Measurements from ENCODE around the gene GTF2H4. TPM values are rescaled to one million over a fixed set of nuclear protein-coding genes. Genes with fewer than 3 reads are reported as not detected.
"Not testable (repeated sequence)": the region's sequence is repeated elsewhere in the genome, so short reads cannot be mapped to it uniquely, and the experiment has no call there.

The GTF2H4 gene
- total and polyA plus RNA-seq, 3 experiments from 2014 or later: 7.5 to 55.3 (median 48.2) TPM

- H3K27ac ChIP-seq (ENCODE audit: low read depth, low read length); H3K4me3 Mint-ChIP-seq; H3K9me3 Mint-ChIP-seq; POLR2A ChIA-PET; H3K4me3 ChIP-seq (ENCODE audit: low read length); H3K9me3 ChIP-seq (ENCODE audit: low read length); H3K4me1 Mint-ChIP-seq; DNase-seq; H3K27ac Mint-ChIP-seq; H3K36me3 ChIP-seq (ENCODE audit: insufficient read depth, low read length); H3K27me3 ChIP-seq (ENCODE audit: insufficient read depth, low read length, poor library complexity, severe bottlenecking); H3K4me1 ChIP-seq (ENCODE audit: insufficient read depth, low read length); H3K27me3 Mint-ChIP-seq: not testable (repeated sequence)
- peaks cover 0 to 18% (median 0%) of the 10 kb centered on the region in 3 donors for H3K36me3 Mint-ChIP-seq
- CTCF ChIA-PET: interaction anchor here (0.7 kb wide), 1 partner anchor 56 kb away, joined by 3 read pairs; no protein-coding TSS in a partner anchor
These were observed 5.8 kb upstream of the GTF2H4 start for GRCh38 chr6:30902196-30902595.

GRCh38 chr6:30902709-30903108 lies 5.3 kb upstream of the GTF2H4 start:
- POLR2A ChIA-PET: no interaction called here
- H3K27me3 Mint-ChIP-seq: no peaks in the 10 kb centered on the region

GRCh38 chr6:30903236-30903635 lies 4.8 kb upstream of the GTF2H4 start:
- peaks cover 9 to 11% (median 10%) of the 10 kb centered on the region in 3 donors for H3K4me1 Mint-ChIP-seq
- Histone ChIP-seq H3K4me3 (ENCODE audit: low read length) (no peak overlapping the region), H3K9me3 (ENCODE audit: low read length) (no peaks in the 10 kb centered on the region), H3K4me1 (ENCODE audit: insufficient read depth, low read length) (peaks cover under 1% of the 10 kb centered on the region), H3K36me3 (ENCODE audit: insufficient read depth, low read length) (no peaks in the 10 kb centered on the region), H3K27ac (ENCODE audit: low read depth, low read length) (no peak overlapping the region), H3K27me3 (ENCODE audit: insufficient read depth, low read length, poor library complexity, severe bottlenecking) (no peaks in the 10 kb centered on the region)
- H3K9me3 Mint-ChIP-seq: no peaks in the 10 kb centered on the region
- H3K4me3 Mint-ChIP-seq: no peak overlapping the region
- no peaks in the 10 kb centered on the region for H3K27me3 Mint-ChIP-seq
- CTCF ChIA-PET: no interaction called here
- POLR2A ChIA-PET: interaction anchor here (0.7 kb wide), 1 partner anchor 9 kb away, joined by 3 read pairs; no protein-coding TSS in a partner anchor
- no peak overlapping the region for H3K27ac Mint-ChIP-seq
- no peak for DNase-seq
- peaks cover 0 to 18% (median 0%) of the 10 kb centered on the region in 3 donors for H3K36me3 Mint-ChIP-seq

More at GRCh38 chr6:30902709-30903108, 5.3 kb upstream of the GTF2H4 start:
- no peaks in the 10 kb centered on the region for H3K9me3 ChIP-seq (ENCODE audit: low read length)
- CTCF ChIA-PET: no interaction called here
- Mint-ChIP-seq H3K4me3 (no peak overlapping the region), H3K4me1 (peaks cover 4 to 6% (median 5%) of the 10 kb centered on the region in 3 donors), H3K36me3 (peaks cover 0 to 18% (median 0%) of the 10 kb centered on the region in 3 donors), H3K9me3 (no peaks in the 10 kb centered on the region), H3K27ac (peak overlapping the region in 1 of 8 donors; percentile 48)
- H3K36me3 ChIP-seq (ENCODE audit: insufficient read depth, low read length): no peaks in the 10 kb centered on the region
- H3K27me3 ChIP-seq (ENCODE audit: insufficient read depth, low read length, poor library complexity, severe bottlenecking): no peaks in the 10 kb centered on the region
- DNase-seq: no peak
- H3K27ac ChIP-seq (ENCODE audit: low read depth, low read length): no peak overlapping the region
- no peaks in the 10 kb centered on the region for H3K4me1 ChIP-seq (ENCODE audit: insufficient read depth, low read length)
- no peak overlapping the region for H3K4me3 ChIP-seq (ENCODE audit: low read length)

DNA sequence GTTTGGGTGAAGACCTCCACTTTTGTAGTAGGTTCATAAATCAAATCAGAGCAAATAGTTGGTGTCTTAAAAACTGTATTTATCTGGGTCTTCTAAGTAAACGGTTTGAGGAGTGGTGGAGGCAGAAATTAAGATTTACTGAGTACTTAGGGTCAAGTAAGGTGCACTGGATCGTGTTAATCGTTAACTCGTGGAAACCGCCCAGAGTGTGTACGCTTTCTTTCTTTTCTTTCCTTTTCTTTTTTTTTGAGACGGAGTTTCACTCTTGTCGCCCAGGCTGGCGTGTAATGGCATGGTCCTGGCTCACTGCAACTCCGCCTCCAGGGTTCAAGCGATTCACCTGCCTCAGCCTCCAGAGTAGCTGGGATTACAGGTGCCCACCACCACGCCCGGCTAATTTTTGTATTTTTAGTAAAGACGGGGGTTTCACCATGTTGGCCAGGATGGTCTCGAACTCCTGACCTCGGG lies 683 bp upstream of the GTF2H4 start:
- H3K4me1 Mint-ChIP-seq: peaks cover 20 to 22% (median 22%) of the 10 kb centered on the region in 3 donors
- not testable (repeated sequence) for H3K27me3 ChIP-seq (ENCODE audit: insufficient read depth, low read length, poor library complexity, severe bottlenecking); DNase-seq; H3K9me3 Mint-ChIP-seq; H3K9me3 ChIP-seq (ENCODE audit: low read length); H3K36me3 ChIP-seq (ENCODE audit: insufficient read depth, low read length); H3K27ac ChIP-seq (ENCODE audit: low read depth, low read length); H3K27me3 Mint-ChIP-seq
- H3K27ac Mint-ChIP-seq: peak overlapping the region in 2 of 8 donors; percentile 60 to 94
- ChIA-PET POLR2A (interaction anchor here (1.0 kb wide), 1 partner anchor 48 kb away, joined by 10 read pairs; no protein-coding TSS in a partner anchor), CTCF (interaction anchor here (0.7 to 1.6 kb wide), 6 partner anchors 16 to 180 kb away, joined by 3 to 5 read pairs (median 3); no protein-coding TSS in a partner anchor)
- H3K4me3 Mint-ChIP-seq: peak overlapping the region; percentile 97 to 100 (median 99)
- Histone ChIP-seq H3K4me1 (ENCODE audit: insufficient read depth, low read length) (peaks cover 11% of the 10 kb centered on the region), H3K4me3 (ENCODE audit: low read length) (peak overlapping the region; percentile 99)
- peaks cover 4 to 31% (median 4%) of the 10 kb centered on the region in 3 donors for H3K36me3 Mint-ChIP-seq

GRCh38 chr6:30908700-30909099 lies 693 bp downstream of the GTF2H4 start:
- CTCF ChIA-PET: interaction anchor here (0.5 kb wide), 1 partner anchor 235 kb away, joined by 3 read pairs; no protein-coding TSS in a partner anchor
- H3K9me3 Mint-ChIP-seq: no peaks in the 10 kb centered on the region
- H3K4me1 Mint-ChIP-seq: peaks cover 26 to 35% (median 27%) of the 10 kb centered on the region in 3 donors
- H3K4me3 Mint-ChIP-seq: peak overlapping the region; percentile 97 to 100 (median 99)
- peaks cover 11% of the 10 kb centered on the region for H3K4me1 ChIP-seq (ENCODE audit: insufficient read depth, low read length)
- peak overlapping the region; percentile 99 for H3K4me3 ChIP-seq (ENCODE audit: low read length)
- H3K36me3 Mint-ChIP-seq: peaks cover 4 to 42% (median 4%) of the 10 kb centered on the region in 3 donors
- peak overlapping the region in 6 of 8 donors; percentile 40 to 94 (median 90) for H3K27ac Mint-ChIP-seq
- DNase-seq: no peak
- H3K27me3 Mint-ChIP-seq: no peaks in the 10 kb centered on the region
- POLR2A ChIA-PET: no interaction called here
- peak overlapping the region; percentile 66 for H3K27ac ChIP-seq (ENCODE audit: low read depth, low read length)
- H3K36me3 ChIP-seq (ENCODE audit: insufficient read depth, low read length): peaks cover 10% of the 10 kb centered on the region
- no peaks in the 10 kb centered on the region for H3K27me3 ChIP-seq (ENCODE audit: insufficient read depth, low read length, poor library complexity, severe bottlenecking)
- H3K9me3 ChIP-seq (ENCODE audit: low read length): no peaks in the 10 kb centered on the region

DNA sequence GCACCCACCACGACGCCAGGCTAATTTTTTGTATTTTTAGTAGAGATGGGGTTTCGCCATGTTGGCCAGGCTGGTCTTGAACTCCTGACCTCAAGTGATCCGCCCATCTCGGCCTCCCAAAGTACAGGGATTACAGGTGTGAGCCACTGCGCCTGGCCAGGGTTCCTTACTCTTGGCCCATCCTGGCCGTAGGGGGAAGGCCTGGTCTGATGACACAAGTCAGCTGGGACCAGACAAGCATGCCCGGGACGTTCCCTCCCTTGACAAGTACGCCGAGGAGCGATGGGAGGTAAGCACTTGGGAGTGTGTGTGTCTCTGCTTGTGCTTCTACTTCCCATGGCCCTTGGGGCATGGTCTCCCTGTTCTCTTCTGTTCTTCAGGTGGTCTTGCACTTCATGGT lies 2.5 kb downstream of the GTF2H4 start:
- H3K4me3 ChIP-seq (ENCODE audit: low read length); DNase-seq; H3K9me3 Mint-ChIP-seq; H3K27me3 Mint-ChIP-seq; H3K27me3 ChIP-seq (ENCODE audit: insufficient read depth, low read length, poor library complexity, severe bottlenecking); H3K27ac Mint-ChIP-seq; POLR2A ChIA-PET; H3K36me3 ChIP-seq (ENCODE audit: insufficient read depth, low read length); H3K27ac ChIP-seq (ENCODE audit: low read depth, low read length); H3K9me3 ChIP-seq (ENCODE audit: low read length): not testable (repeated sequence)
- H3K4me3 Mint-ChIP-seq: peak overlapping the region in 2 of 7 donors; percentile 51 to 97
- H3K4me1 Mint-ChIP-seq: peaks cover 35 to 51% (median 42%) of the 10 kb centered on the region in 3 donors
- CTCF ChIA-PET: interaction anchor here (1.4 kb wide), 1 partner anchor 8 kb away, joined by 3 read pairs; no protein-coding TSS in a partner anchor
- peaks cover 22% of the 10 kb centered on the region for H3K4me1 ChIP-seq (ENCODE audit: insufficient read depth, low read length)
- H3K36me3 Mint-ChIP-seq: peaks cover 4 to 44% (median 4%) of the 10 kb centered on the region in 3 donors

- H3K27me3 Mint-ChIP-seq: peaks cover 0 to 3% of the 10 kb centered on the region in 2 donors
- peaks cover 4 to 65% (median 4%) of the 10 kb centered on the region in 3 donors for H3K36me3 Mint-ChIP-seq
- peak overlapping the region; percentile 82 to 97 (median 93) for H3K4me3 Mint-ChIP-seq
- Histone ChIP-seq H3K9me3 (ENCODE audit: low read length) (no peaks in the 10 kb centered on the region), H3K36me3 (ENCODE audit: insufficient read depth, low read length) (peaks cover 22% of the 10 kb centered on the region), H3K27me3 (ENCODE audit: insufficient read depth, low read length, poor library complexity, severe bottlenecking) (no peaks in the 10 kb centered on the region), H3K27ac (ENCODE audit: low read depth, low read length) (no peak overlapping the region), H3K4me3 (ENCODE audit: low read length) (peak overlapping the region; percentile 94), H3K4me1 (ENCODE audit: insufficient read depth, low read length) (peaks cover 22% of the 10 kb centered on the region)
- ChIA-PET CTCF (interaction anchor here (0.7 to 2.2 kb wide), 8 partner anchors 42 to 454 kb away, joined by 3 to 9 read pairs (median 4); no protein-coding TSS in a partner anchor), POLR2A (interaction anchor here (2.1 kb wide), 1 partner anchor 43 kb away, joined by 12 read pairs; no protein-coding TSS in a partner anchor)
- DNase-seq: no peak
- peak overlapping the region in 7 of 8 donors; percentile 43 to 90 (median 74) for H3K27ac Mint-ChIP-seq
- no peaks in the 10 kb centered on the region for H3K9me3 Mint-ChIP-seq
- peaks cover 43 to 60% (median 54%) of the 10 kb centered on the region in 3 donors for H3K4me1 Mint-ChIP-seq
These were observed 4.9 kb downstream of the GTF2H4 start for GRCh38 chr6:30912746-30913520.
